Measurements from ENCODE around the gene MEGF11.
A peak's percentile ranks its signal among the peaks of the same experiment; 100 is the strongest.

MEGF11 gene

DNA sequence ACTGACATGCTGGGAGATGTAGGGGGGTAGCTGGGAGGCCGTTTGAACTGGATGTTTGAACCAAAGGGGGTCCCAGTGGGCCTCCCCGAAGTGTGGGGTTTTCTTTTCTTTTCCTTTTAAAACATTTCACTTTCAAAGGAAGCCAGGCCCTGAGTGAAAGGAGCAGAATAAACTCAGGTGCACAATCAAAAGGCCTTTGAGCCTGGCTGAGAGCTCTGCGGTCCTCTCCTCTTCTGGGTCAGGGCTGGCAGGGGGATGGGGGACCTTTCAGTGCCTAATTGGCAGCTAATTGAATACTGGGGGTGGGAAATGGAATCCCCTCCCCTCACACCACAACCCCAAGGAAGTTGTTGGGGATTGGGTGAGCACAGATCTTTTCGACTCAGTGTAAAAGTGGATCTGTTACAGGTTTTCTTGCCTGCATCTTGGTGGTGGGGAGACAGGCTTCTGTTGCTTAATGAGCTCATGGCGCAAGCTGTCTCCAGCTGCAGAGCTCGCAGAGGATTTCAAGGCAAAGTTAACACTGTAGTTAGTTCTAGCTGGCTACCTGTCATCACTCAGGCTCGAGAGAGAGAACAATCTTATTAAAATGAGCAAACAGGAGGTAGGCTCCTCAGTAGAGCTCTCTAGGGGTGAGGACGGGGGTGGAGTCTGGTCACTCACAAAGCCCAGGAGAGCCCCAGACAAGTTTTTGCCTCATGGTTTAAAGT is 251.7 kb downstream of the MEGF11 start:
- Mint-ChIP-seq H3K27me3 (peaks cover 39% of the 10 kb centered on the region), H3K9me3 (no peaks in the 10 kb centered on the region), H3K36me3 (no peaks in the 10 kb centered on the region), H3K4me1 (no peaks in the 10 kb centered on the region), H3K4me3 (no peak overlapping the region), H3K27ac (no peak overlapping the region)
- ATAC-seq = no peak

DNA sequence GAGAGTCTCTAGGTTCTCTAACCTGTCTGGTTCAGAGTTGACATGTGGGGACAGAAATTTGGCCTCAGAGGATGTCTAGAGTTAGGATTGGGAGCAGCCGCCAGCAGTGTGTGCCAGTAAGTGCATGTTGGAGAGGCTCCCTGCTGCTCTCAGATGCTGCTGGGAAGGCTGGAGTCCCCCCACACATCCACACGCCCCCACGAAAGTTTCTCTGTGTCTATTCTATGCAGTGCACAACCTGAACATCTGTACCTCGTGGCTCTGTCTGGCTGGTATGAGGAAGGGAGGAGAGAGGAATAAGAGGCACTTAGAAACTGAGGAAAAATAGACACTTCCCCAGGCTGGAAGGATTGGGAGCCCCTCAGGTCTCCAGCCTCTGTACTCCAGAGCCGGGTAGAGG is 252.5 kb downstream of the MEGF11 start:
- no peaks in the 10 kb centered on the region for H3K9me3 Mint-ChIP-seq
- ATAC-seq = no peak
- no peak overlapping the region for H3K27ac Mint-ChIP-seq
- H3K4me3 Mint-ChIP-seq = no peak overlapping the region
- H3K36me3 Mint-ChIP-seq = no peaks in the 10 kb centered on the region
- H3K4me1 Mint-ChIP-seq = no peaks in the 10 kb centered on the region
- H3K27me3 Mint-ChIP-seq = peaks cover 30% of the 10 kb centered on the region

DNA sequence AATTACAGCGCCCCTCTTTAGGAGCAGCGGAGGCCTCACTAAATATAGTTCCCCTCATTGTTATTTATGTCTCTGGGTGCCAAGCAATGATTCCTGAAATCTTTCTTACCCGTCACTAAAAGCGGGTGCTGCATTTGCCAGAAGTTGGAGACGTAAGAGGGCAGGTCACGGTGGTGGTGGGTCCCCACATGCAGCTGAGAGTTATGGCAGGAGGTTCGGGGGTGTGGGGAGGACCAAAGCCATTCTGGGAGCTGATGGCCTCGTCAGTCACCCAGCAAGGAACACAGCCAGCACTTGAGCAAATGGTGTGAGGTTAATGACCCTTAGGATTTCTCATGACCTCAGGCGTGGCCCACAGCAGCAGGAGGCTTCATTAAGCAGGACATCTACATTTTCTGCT is 255.1 kb downstream of the MEGF11 start:
- H3K9me3 Mint-ChIP-seq = no peaks in the 10 kb centered on the region
- H3K27ac Mint-ChIP-seq = no peak overlapping the region
- no peak overlapping the region for H3K4me3 Mint-ChIP-seq
- no peak for ATAC-seq
- peaks cover 32% of the 10 kb centered on the region for H3K27me3 Mint-ChIP-seq
- no peaks in the 10 kb centered on the region for H3K36me3 Mint-ChIP-seq
- no peaks in the 10 kb centered on the region for H3K4me1 Mint-ChIP-seq

DNA sequence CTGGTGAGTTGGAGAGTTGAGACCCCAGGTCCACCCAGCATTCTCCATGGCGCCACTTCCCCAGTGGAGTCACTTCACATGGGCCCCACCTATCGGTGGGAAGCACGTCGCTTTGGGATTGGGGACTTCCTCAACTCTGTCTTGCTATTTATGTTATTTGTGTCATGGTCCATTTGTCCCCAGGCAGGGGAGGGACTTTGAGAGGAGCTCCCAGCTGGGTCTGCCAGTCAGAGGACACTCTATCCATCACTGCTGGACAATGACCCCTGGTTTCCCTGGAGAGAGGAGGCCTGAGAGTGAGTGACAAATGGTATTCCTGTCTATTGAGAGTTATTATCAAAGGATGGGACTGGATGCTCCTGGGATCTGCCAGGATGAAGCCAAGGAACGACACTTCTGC is 256.6 kb downstream of the MEGF11 start:
- no peak for ATAC-seq
- no peaks in the 10 kb centered on the region for H3K4me1 Mint-ChIP-seq
- no peaks in the 10 kb centered on the region for H3K36me3 Mint-ChIP-seq
- H3K27me3 Mint-ChIP-seq = peaks cover 45% of the 10 kb centered on the region
- H3K27ac Mint-ChIP-seq = no peak overlapping the region
- H3K9me3 Mint-ChIP-seq = no peaks in the 10 kb centered on the region
- H3K4me3 Mint-ChIP-seq = no peak overlapping the region

DNA sequence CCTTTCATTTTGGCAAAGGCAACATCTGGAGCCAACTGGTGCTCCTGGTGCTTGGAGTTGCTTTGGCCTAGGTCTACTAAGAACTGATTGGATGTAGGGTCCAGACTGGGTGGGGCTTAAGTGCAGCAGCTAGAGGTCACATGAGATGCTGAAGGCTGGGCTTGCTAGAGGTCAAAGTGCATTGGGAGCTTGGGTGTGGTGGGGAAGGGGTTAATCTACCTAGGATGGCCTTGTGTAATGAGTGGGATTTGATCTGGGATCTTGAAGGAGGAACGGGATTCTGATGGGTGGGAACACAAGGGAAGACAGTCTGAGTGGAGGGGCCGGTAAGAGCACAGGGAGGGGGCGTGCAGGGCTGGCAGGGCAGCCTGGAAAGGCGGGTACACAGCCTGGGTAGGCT is 258.7 kb downstream of the MEGF11 start:
- H3K27me3 Mint-ChIP-seq = peaks cover 65% of the 10 kb centered on the region
- ATAC-seq = no peak

DNA sequence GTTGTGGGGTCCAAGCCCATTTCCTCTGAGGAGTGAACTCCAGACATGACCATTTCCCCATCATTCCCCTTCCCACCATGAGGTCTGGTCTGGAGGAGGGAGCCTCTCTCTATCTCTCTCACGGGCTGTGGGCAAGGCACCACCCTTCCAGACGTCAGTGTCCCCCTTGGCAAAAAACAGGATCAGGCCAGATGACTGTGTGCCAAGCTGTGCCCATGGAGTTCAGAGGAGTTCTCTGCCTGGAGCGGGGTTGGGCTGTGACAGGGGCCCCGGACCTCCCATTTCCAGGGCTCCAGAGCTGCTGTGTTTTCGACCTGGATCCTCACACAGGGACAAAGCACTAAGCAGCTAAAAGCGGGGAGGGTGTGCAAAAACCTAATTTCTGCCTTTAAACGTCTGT is 259.8 kb downstream of the MEGF11 start:
- Mint-ChIP-seq H3K4me3 (no peak overlapping the region), H3K36me3 (no peaks in the 10 kb centered on the region)

More for the DNA sequence above, 258.7 kb downstream of the MEGF11 start:
- H3K4me1 Mint-ChIP-seq = no peaks in the 10 kb centered on the region
- H3K9me3 Mint-ChIP-seq = no peaks in the 10 kb centered on the region
- no peaks in the 10 kb centered on the region for H3K36me3 Mint-ChIP-seq
- no peak overlapping the region for H3K27ac Mint-ChIP-seq
- no peak overlapping the region for H3K4me3 Mint-ChIP-seq

DNA sequence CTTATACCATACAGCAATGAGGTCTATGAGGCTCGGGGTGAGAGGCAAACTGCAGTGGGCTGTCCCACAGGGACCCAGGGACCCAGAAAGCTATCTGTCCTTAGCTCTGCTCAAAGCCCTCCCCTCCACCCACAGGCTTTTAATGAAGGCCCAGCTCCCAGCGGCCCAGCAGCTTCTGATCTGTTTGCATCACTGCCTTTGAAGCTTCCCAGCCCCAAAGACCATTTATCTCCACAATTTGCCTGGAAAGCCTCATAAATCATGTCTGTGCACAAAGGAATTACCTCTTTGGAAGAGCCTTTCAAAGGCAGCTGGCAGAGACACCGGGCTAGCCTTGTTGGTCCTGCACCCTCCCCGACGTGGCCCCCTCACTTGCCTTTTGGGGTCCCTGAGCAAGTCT is 260.3 kb downstream of the MEGF11 start:
- Mint-ChIP-seq H3K4me1 (no peaks in the 10 kb centered on the region), H3K9me3 (no peaks in the 10 kb centered on the region), H3K4me3 (no peak overlapping the region), H3K27ac (no peak overlapping the region), H3K36me3 (no peaks in the 10 kb centered on the region), H3K27me3 (peaks cover 77% of the 10 kb centered on the region)
- no peak for ATAC-seq

More for the DNA sequence above, 259.8 kb downstream of the MEGF11 start:
- H3K27ac Mint-ChIP-seq = no peak overlapping the region
- H3K4me1 Mint-ChIP-seq = no peaks in the 10 kb centered on the region
- ATAC-seq = no peak
- peaks cover 72% of the 10 kb centered on the region for H3K27me3 Mint-ChIP-seq
- no peaks in the 10 kb centered on the region for H3K9me3 Mint-ChIP-seq

DNA sequence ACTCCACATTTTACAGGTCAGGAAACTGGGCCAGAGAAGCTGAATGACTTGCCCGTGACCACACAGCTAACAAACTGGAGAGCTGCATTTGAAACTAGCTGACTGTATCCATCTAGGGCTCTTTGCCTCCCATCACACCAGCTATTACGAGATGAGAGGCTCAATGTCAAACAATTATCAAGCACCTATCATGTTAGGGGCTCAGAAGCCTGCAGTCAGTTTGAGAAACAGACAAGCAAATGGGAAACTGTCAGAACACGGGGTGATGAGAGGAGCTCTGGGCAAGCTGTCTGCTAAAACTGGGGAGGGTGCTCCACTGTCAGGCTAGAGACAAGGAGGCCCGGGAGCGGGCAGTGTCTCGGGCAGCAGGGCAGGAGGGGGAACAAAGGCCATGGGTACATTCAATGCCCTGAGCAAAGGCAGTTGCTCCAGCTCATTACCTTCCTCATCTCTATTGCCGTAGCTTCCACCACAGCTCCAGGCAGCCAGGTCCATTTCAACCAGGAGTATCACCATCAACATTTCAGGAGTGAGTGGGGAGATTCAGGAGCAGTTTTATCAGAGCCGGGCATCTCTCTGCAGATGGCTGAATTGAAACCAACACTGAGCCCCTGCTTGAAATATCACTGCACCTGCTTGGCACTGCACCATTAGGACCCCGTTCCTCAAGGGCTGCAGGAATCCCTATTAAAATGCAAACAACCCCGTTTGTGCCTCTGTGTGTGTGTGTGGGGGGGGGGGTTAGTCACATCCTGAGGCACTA is 261.6 kb downstream of the MEGF11 start:
- no peak overlapping the region for H3K4me3 Mint-ChIP-seq
- H3K27ac Mint-ChIP-seq = no peak overlapping the region
- H3K27me3 Mint-ChIP-seq = peaks cover 75% of the 10 kb centered on the region
- H3K4me1 Mint-ChIP-seq = no peaks in the 10 kb centered on the region
- no peaks in the 10 kb centered on the region for H3K36me3 Mint-ChIP-seq
- no peaks in the 10 kb centered on the region for H3K9me3 Mint-ChIP-seq
- no peak for ATAC-seq

DNA sequence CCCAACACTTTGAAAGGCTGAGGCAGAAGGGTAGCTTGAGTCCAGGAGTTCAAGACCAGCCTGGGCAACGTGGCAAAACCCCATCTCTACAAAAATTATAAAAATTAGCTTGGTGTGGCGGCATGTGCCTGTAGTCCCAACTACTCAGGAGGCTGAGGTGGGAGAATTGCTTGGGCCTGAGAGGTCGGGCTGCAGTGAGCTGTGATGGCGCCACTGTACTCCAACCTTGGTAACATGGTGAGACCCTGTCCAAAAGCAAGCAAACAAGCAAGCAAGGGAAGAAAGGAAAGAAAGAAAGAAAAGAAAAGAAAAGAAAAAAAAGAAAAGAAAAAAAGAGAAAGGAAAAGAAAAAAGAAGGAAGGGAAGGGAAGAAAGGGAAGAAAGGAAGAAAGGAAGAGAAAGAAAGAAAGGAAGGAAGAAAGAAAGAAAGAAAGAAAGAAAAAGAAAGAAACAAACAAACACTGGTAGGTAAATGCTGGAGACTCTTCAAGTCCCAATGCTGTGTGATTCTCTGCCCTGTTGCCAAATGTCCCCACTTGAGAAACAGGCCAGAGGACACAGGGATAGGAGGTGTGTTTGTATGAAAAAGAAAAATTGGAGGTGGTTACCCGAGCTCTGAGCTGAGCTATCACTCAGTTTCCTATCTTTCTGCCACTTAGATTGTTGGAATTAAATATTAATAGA is 263.1 kb downstream of the MEGF11 start:
- Mint-ChIP-seq H3K4me3 (no peak overlapping the region), H3K36me3 (no peaks in the 10 kb centered on the region), H3K27ac (no peak overlapping the region), H3K27me3 (peaks cover 74% of the 10 kb centered on the region), H3K4me1 (no peaks in the 10 kb centered on the region), H3K9me3 (no peaks in the 10 kb centered on the region)
- ATAC-seq = no peak

DNA sequence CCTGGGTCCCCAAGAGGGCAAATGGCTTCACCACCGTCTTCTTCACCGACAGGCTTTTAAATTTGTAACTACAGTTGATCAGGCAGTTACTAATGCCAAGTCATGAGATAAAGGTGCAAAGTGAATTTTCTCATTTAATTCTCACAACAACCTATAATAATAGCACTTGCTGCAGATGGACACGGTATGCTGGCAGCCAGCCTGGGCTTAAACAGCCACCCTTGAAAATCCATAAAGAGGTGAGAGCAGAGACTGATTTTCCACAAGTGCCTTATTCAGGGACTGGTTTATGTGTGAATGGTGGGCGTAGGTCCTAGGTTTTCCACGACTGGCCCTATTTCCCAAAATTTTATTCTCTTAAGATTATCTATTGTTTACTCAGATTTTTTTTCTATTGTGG is 266.4 kb downstream of the MEGF11 start:
- no peak overlapping the region for H3K27ac Mint-ChIP-seq
- H3K4me1 Mint-ChIP-seq = peaks cover 11% of the 10 kb centered on the region
- H3K36me3 Mint-ChIP-seq = no peaks in the 10 kb centered on the region
- peaks cover 59% of the 10 kb centered on the region for H3K27me3 Mint-ChIP-seq
- H3K9me3 Mint-ChIP-seq = no peaks in the 10 kb centered on the region
- no peak for ATAC-seq
- no peak overlapping the region for H3K4me3 Mint-ChIP-seq

DNA sequence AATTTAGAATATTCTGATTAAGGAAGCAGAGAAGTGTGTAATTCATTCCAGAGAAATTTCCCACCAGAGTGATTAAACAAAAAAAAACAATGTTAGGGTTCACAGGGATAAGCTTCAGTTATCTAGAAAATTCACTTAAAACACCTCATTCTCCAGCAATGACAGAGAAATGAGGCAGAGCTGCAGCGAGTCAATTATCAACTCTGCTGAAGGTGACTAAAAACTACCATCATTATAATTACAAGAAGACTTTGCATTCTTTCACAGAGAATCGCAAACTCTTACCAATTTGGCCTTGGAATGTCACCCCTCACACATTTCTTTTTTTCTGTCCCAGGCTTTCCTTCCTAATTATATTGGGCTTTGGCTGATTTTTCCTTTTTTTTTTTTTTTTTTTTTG is 267.1 kb downstream of the MEGF11 start:
- Mint-ChIP-seq H3K9me3 (no peaks in the 10 kb centered on the region), H3K27me3 (peaks cover 52% of the 10 kb centered on the region), H3K27ac (no peak overlapping the region), H3K4me3 (no peak overlapping the region), H3K4me1 (peaks cover 17% of the 10 kb centered on the region), H3K36me3 (no peaks in the 10 kb centered on the region)
- no peak for ATAC-seq

DNA sequence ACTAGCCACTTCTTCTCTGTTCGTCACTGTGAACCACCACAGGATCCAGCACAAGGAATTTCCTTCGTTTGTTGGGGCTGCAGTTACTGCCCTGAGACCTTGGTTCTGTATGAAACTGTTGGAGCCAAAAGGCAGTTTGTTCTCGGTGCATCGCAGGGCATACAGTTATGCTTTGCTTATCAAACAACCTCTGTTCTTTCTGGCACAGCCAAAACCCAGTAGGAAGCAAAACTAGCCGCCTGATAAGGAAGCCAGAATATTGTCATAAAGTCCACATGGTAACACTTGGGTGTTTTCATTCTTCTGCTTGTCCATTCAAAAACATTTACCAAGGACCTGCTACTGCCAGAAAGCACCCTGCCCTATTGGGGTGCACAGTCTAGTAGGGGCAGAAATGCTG is 268.2 kb downstream of the MEGF11 start:
- Mint-ChIP-seq H3K4me1 (peaks cover 17% of the 10 kb centered on the region), H3K36me3 (no peaks in the 10 kb centered on the region), H3K27ac (no peak overlapping the region), H3K27me3 (peaks cover 41% of the 10 kb centered on the region), H3K9me3 (no peaks in the 10 kb centered on the region), H3K4me3 (no peak overlapping the region)
- ATAC-seq = no peak

DNA sequence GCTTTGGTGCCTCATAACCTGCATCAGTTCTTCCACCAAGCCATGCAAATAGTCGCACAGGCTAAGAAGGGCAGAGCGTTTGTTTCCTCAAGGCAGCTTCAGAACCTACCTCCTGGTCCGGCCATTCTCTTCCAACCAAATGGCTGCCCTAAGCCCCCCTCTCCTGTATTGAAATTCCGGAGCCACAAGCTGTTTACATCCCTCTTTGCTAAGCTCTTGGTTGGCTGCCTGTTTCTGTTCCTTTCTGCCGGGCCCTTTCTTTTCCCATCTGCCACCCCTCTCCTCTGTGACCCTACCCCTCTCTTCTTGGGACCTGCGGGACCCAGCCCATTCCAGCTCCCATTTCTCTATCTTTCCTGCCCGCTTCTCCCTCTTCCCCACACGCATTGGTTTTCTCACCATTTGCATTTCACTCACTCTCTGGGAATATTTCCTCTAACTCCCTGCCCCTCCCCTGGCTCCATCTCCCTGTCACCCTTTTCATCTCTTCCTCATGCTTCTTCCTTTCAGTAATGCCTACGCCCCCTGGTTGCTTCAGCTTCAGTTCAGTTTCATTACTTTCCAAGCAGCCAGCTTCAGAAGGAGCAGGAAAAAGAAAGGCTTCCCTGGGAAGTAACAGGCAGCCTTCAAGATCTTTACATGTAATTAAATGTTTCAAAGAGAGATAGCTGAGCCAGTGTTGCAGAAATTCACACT is 270.8 kb downstream of the MEGF11 start:
- peak overlapping the region; percentile 47 for H3K4me3 Mint-ChIP-seq
- no peak overlapping the region for H3K27ac Mint-ChIP-seq
- no peaks in the 10 kb centered on the region for H3K36me3 Mint-ChIP-seq
- peak; percentile 3 for ATAC-seq
- peaks cover 20% of the 10 kb centered on the region for H3K27me3 Mint-ChIP-seq
- H3K9me3 Mint-ChIP-seq = no peaks in the 10 kb centered on the region
- peaks cover 24% of the 10 kb centered on the region for H3K4me1 Mint-ChIP-seq

DNA sequence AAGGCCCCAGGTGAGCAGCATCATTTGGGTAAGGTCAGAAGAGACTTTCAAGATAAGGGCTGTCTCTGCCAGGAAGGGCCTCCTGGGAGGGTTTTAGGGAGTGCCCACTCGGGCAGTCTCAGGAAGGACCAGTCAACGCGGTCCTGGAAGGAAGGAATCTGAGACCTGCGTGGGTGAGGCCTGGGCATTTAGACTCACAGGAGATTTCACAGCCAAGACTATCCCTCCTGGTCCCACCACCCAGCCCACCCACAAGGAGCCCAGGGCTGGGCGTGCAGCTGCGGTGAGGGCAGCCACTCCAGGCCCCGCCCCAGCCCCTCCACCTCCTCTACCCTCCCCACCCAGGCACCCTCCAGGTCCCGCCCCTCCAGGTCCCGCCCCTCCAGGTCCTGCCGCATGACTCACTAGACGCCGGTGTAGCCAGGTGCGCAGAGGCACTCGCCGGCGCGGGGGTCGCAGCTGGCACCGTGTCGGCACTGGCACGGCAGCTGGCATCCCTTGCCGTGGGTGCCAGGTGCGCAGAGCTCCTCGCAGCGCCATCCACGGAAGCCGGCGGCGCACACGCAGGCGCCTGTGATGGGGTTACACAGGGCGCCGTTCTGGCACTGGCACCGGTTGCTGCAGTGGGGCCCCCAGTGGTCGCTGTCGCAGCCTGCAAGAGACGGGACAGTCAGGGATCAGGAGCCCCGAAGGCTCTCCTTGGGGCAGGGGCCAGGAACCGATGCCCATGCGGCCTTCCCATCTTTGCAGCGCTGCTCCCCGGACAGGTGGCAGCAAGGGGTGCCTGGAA is 271.5 kb downstream of the MEGF11 start:
- Mint-ChIP-seq H3K9me3 (no peaks in the 10 kb centered on the region), H3K36me3 (no peaks in the 10 kb centered on the region), H3K4me1 (peaks cover 24% of the 10 kb centered on the region), H3K4me3 (peak overlapping the region; percentile 47), H3K27me3 (peaks cover 18% of the 10 kb centered on the region), H3K27ac (no peak overlapping the region)
- ATAC-seq = peak; percentile 88
